Cardiac septum (tissue), 1 donor: ENCODE results near the gene ZNF280D. TPM values are rescaled to one million over a fixed set of nuclear protein-coding genes. Genes with fewer than 3 reads are reported as not detected.

Experiments
- DNase-seq: peaks from one replicate; pipeline ENCODE4 v3.0.0-alpha.2; 2020; ENCODE audit warnings: low spot score
- intact Hi-C: fragments of 100-400 bp; cut with DNase I; formaldehyde crosslinking; loops from one replicate; pipeline ENCODE4 v1.14.0; 2022
- total RNA-seq: library from RNA; stranded (reverse); fragmentation: NEBNext Ultra II Directional; extraction: Animal tissue kit (Norgen Biotek cat#: 25700); gene quantifications from one replicate; pipeline ENCODE4 v1.2.1, GENCODE V29; 2021
- donor health status: DM: no; HTN: no; CAD: no.

Gene ZNF280D
- total RNA-seq, 1 donor from 2014 or later = 34.7 TPM

- DNase-seq = no peak
- intact Hi-C loops = no loop called here
Measured at GRCh38 chr15:56586206-56586605, 147.1 kb downstream of the ZNF280D start.

- intact Hi-C loops = no loop called here
- no peak for DNase-seq
Measured at GRCh38 chr15:56582785-56583184, 150.5 kb downstream of the ZNF280D start.

Other genes starting within 250 kb of the ZNF280D start
- gene TCF12, start 185.1 kb upstream of the ZNF280D start, total RNA-seq = 57.3 TPM